AG09309 (cell line): ENCODE results near the gene RAD1.

Source experiments
- DNase-seq: peaks from one replicate; pipeline ENCODE4 v3.0.0-alpha.2; 2010; ENCODE audit warnings: low read depth
- H3K4me3 ChIP-seq: 2 replicates; pipeline ENCODE4 v1.5.1; 2011; ENCODE audit warnings: mild to moderate bottlenecking, low read depth, low read length, moderate library complexity; ENCODE audit not compliant: control insufficient read depth
- TF ChIP-seq, protein P1 (sequence below): IDR thresholded peaks from 2 replicates; pipeline ENCODE4 v1.5.1; 2011; ENCODE audit warnings: mild to moderate bottlenecking, low read depth, low read length, inconsistent platforms; ENCODE audit not compliant: insufficient read depth, control insufficient read depth; ENCODE audit errors: missing control alignments

The RAD1 gene, protein sequence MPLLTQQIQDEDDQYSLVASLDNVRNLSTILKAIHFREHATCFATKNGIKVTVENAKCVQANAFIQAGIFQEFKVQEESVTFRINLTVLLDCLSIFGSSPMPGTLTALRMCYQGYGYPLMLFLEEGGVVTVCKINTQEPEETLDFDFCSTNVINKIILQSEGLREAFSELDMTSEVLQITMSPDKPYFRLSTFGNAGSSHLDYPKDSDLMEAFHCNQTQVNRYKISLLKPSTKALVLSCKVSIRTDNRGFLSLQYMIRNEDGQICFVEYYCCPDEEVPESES

GRCh38 chr5:34915139-34915855, at the start of gene RAD1, which contains the start of gene BRIX1:
Gene RAD1 (minus strand): TSS chr5:34915504. CDS start chr5:34914892, 612 bp downstream.
Gene BRIX1 (plus strand): TSS chr5:34915711. CDS start chr5:34915739, 28 bp downstream.
- peak within 1 kb of the TSS; percentile 99 for H3K4me3 ChIP-seq
- DNase-seq, result peak; percentile 86
- TF ChIP-seq, protein P1, sequence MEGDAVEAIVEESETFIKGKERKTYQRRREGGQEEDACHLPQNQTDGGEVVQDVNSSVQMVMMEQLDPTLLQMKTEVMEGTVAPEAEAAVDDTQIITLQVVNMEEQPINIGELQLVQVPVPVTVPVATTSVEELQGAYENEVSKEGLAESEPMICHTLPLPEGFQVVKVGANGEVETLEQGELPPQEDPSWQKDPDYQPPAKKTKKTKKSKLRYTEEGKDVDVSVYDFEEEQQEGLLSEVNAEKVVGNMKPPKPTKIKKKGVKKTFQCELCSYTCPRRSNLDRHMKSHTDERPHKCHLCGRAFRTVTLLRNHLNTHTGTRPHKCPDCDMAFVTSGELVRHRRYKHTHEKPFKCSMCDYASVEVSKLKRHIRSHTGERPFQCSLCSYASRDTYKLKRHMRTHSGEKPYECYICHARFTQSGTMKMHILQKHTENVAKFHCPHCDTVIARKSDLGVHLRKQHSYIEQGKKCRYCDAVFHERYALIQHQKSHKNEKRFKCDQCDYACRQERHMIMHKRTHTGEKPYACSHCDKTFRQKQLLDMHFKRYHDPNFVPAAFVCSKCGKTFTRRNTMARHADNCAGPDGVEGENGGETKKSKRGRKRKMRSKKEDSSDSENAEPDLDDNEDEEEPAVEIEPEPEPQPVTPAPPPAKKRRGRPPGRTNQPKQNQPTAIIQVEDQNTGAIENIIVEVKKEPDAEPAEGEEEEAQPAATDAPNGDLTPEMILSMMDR, result peak; percentile 32

DNA sequence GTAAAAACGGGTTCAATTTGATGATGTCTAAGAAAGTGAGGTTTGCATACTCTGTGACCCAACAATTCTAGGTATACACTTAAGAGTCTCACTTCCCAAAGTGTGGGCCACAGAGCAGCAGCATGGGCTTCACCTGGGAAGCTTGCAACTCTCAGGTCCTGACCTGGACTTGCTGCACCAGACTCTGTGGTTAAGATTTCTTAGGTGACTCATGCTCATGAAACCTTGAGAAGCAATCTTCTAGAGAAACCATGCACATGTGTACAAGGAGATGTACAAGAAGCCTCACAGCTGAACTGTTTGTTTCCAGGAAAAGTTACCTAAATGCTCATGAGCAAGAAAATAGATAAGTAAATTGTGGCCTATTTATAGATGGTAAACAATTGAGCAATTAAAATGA, 44.0 kb upstream of the RAD1 start:
- peak; percentile 29 for DNase-seq
- TF ChIP-seq, protein P1, result no peak
- no peak overlapping the region for H3K4me3 ChIP-seq

DNA sequence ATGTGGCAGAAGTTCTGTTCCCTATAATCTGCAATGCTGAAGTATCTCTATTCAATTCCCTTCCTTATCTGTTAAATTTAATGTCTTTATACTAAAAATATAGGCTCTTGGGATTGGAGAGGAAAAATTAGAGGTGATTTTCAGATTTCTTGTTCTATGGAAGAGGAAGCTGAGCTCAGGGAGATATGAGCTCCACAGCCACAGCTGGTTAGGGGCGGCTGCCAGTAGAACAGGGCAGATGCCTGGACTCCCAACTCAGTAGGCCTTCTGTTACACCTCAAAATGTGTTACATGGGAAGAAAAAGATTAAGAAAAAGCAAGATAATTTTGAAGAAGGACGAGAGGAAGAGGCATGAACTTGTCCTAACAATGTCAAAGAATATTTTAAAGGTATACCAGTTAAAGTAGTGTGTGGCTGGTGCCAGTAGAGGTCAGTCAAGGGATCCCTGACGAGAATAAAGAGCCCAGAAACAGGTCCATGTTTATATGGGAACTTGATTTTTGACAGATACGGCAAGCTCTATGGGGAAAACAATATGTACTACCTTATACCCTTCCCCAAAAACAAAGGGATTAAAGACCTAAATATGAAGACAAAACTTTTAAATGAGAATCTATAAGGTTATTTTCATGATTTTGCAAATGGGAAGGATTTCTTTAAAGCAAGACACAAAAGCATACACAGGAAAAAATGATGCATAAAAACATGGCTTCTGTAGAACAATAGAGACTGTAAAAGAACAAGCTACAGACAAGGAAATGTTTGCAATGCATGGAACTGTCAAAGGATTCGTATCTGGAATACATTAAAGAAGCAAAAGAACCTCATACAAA, 42.8 kb upstream of the RAD1 start:
- H3K4me3 ChIP-seq, result no peak overlapping the region
- DNase-seq, result no peak
- TF ChIP-seq, protein P1, result peak; percentile 71

DNA sequence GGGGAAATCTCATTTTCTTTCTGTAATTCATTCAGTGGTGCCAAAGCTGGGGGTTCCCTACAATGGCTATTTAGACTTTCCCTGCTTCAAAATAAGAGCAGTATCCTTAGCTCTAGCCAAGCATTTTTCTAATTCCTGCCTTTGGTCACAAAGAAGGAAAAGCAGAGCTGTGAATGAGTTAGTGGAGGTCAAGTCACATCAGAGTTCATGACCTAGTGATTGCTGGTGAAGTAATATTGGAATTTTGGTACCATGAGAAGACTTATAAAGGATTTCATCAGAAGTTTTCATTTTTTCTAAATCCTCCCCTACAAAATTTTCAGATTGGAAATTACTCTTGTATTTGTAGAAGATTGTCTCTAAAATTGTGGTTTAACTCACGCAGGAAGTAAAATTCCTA, 42.0 kb upstream of the RAD1 start:
- TF ChIP-seq, protein P1, result no peak
- DNase-seq, result no peak

GRCh38 chr5:34944460-34945047, 29.2 kb upstream of the RAD1 start:
- DNase-seq, result no peak
- H3K4me3 ChIP-seq, result no peak overlapping the region
- TF ChIP-seq, protein P1, result no peak

More for the DNA sequence above, 42.0 kb upstream of the RAD1 start:
- no peak overlapping the region for H3K4me3 ChIP-seq

DNA sequence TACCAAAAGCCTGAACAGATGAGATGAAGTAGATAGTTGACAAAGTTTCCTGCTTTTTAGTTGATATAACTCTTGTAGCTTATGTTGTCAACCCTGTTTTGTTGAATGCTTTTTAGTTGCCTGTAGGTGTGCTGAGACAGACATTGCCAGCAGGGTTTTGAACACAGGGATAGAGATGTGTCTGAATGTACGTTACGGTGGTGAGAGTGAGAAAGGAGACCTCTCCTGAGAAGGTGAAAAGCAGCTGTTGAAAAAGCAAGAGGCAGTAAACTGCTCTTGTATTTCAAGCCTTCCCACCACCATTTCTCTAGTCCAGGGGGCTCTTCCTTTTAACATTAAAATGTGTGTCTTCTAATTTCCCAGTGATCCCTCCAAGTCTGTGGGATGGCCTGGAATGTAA, 28.7 kb upstream of the RAD1 start:
- H3K4me3 ChIP-seq, result no peak overlapping the region
- TF ChIP-seq, protein P1, result no peak
- no peak for DNase-seq
